Femur (tissue), 1 donor: Measurements from ENCODE around the gene B4GALT2.

ENCODE experiments used
- DNase-seq: peaks from one replicate; pipeline ENCODE4 v3.0.0-alpha.2; 2017

B4GALT2 gene

GRCh38 chr1:43970911-43971310 lies 8.1 kb upstream of the B4GALT2 start:
- no peak for DNase-seq

- no peak for DNase-seq
Observed at GRCh38 chr1:43971336-43971980, 7.6 kb upstream of the B4GALT2 start.

- DNase-seq: no peak
Observed at GRCh38 chr1:43973981-43974442, 5.0 kb upstream of the B4GALT2 start.

- DNase-seq: peak; percentile 97
Observed at GRCh38 chr1:43974443-43975248, 4.4 kb upstream of the B4GALT2 start, which contains the start of gene ATP6V0B. ATP6V0B (plus strand) TSS chr1:43974960; CDS start chr1:43975041, 81 bp downstream.

- DNase-seq: peak; percentile 72
Observed at GRCh38 chr1:43975249-43975961, 3.6 kb upstream of the B4GALT2 start.

GRCh38 chr1:43976045-43976444 lies 3.0 kb upstream of the B4GALT2 start:
- DNase-seq: no peak

- no peak for DNase-seq
Observed at GRCh38 chr1:43976890-43977289, 2.1 kb upstream of the B4GALT2 start.

- no peak for DNase-seq
Observed at GRCh38 chr1:43977376-43978263, 1.4 kb upstream of the B4GALT2 start.

- no peak for DNase-seq
Observed at GRCh38 chr1:43978264-43978550, 803 bp upstream of the B4GALT2 start.

- DNase-seq: no peak
Observed at GRCh38 chr1:43979261-43979527, 184 bp downstream of the B4GALT2 start.

- DNase-seq: peak; percentile 80
Observed at GRCh38 chr1:43979528-43980254, 681 bp downstream of the B4GALT2 start.

GRCh38 chr1:43980255-43981134 lies 1.5 kb downstream of the B4GALT2 start:
- no peak for DNase-seq

- no peak for DNase-seq
Observed at GRCh38 chr1:43981135-43981491, 2.1 kb downstream of the B4GALT2 start.

- no peak for DNase-seq
Observed at GRCh38 chr1:43981636-43982035, 2.6 kb downstream of the B4GALT2 start.

GRCh38 chr1:43982241-43982640 lies 3.2 kb downstream of the B4GALT2 start:
- DNase-seq: no peak

- no peak for DNase-seq
Observed at GRCh38 chr1:43982808-43983207, 3.8 kb downstream of the B4GALT2 start.

- DNase-seq: no peak
Observed at GRCh38 chr1:43983253-43983899, 4.4 kb downstream of the B4GALT2 start.

- DNase-seq: no peak
Observed at GRCh38 chr1:43984855-43985254, 5.8 kb downstream of the B4GALT2 start.

- no peak for DNase-seq
Observed at GRCh38 chr1:43985984-43986595, 7.1 kb downstream of the B4GALT2 start.

GRCh38 chr1:43986712-43987111 lies 7.7 kb downstream of the B4GALT2 start:
- DNase-seq: no peak
